ENCODE results near the gene TUSC2.

- TF ChIP-seq CTCF (IDR thresholded peaks at IDR 0.05) (no peak), POLR2AphosphoS5 (IDR thresholded peaks at IDR 0.05) (no peak), POLR2A (IDR thresholded peaks at IDR 0.05) (no peak)
These were observed 23.3 kb upstream of the TUSC2 start for GRCh38 chr3:50351323-50351697.
